PC-3 (cell line): ENCODE data around the gene ATP2B3. TPM values are rescaled to one million over a fixed set of nuclear protein-coding genes. Genes with fewer than 3 reads are reported as not detected.

Source experiments
- ATAC-seq: fragments of 200-7000 bp; cut with Tn5 transposase; 2 replicates; pipeline ENCODE4 v1.9.1; 2020; ENCODE audit warnings: mild to moderate bottlenecking, moderate library complexity
- BruUV-seq: library from RNA; stranded (reverse); fragments of 400-500 nt; replicated peaks from 2 replicates; lab custom pipeline; 2021; lab: Mats Ljungman, UMichigan
- CTCF ChIA-PET: fragments of 300-600 bp; sonication (Branson Sonifier 250); formaldehyde crosslinking; loops from one replicate; lab custom pipeline; 2022; ENCODE audit warnings: antibody characterized with exemption; lab: Charles Lee
- POLR2A ChIA-PET: fragments of 300-600 bp; sonication (Branson Sonifier 250); formaldehyde crosslinking; loops from one replicate; lab custom pipeline; 2022; ENCODE audit warnings: antibody characterized with exemption; ENCODE audit not compliant: unreplicated experiment; lab: Charles Lee
- DNase-seq: peaks from one replicate; pipeline ENCODE4 v3.0.0-alpha.2; 2015
- H2AFZ ChIP-seq: fragments of 300-600 bp; sonication (generic); 2 replicates; pipeline ENCODE4 v1.6.0; 2016; ENCODE audit warnings: antibody characterized with exemption, low read length
- H3F3A ChIP-seq: fragments of 300-600 bp; sonication (generic); one replicate; pipeline ENCODE4 v1.6.0; 2017; ENCODE audit warnings: antibody characterized with exemption, low read length, control low read depth, mild to moderate bottlenecking; ENCODE audit not compliant: unreplicated experiment
- H3K27ac ChIP-seq: fragments of 300-600 bp; sonication (generic); 2 replicates; pipeline ENCODE4 v1.5.1; 2016; ENCODE audit warnings: mild to moderate bottlenecking, low read length
- H3K27me3 ChIP-seq: fragments of 300-600 bp; sonication (generic); 2 replicates; pipeline ENCODE4 v1.6.1; 2016; ENCODE audit warnings: low read length, mixed read lengths
- H3K36me3 ChIP-seq: fragments of 300-600 bp; sonication (generic); 2 replicates; pipeline ENCODE4 v1.6.1; 2016; ENCODE audit warnings: low read depth, mixed run types, low read length, mixed read lengths
- H3K4me1 ChIP-seq: fragments of 300-600 bp; sonication (generic); 2 replicates; pipeline ENCODE4 v1.5.1; 2016; ENCODE audit warnings: low read length; ENCODE audit not compliant: insufficient read depth
- H3K4me2 ChIP-seq: fragments of 300-600 bp; sonication (generic); 2 replicates; pipeline ENCODE4 v1.6.0; 2016; ENCODE audit warnings: low read length
- H3K4me3 ChIP-seq: fragments of 300-600 bp; sonication (generic); 2 replicates; pipeline ENCODE4 v1.5.1; 2016; ENCODE audit warnings: mild to moderate bottlenecking, low read length, mixed read lengths
- H3K79me2 ChIP-seq: fragments of 300-600 bp; sonication (generic); 2 replicates; pipeline ENCODE4 v1.6.1; 2017; ENCODE audit warnings: low read length, mixed read lengths
- H3K9ac ChIP-seq: fragments of 300-600 bp; sonication (generic); 2 replicates; pipeline ENCODE4 v1.6.0; 2016; ENCODE audit warnings: mild to moderate bottlenecking, low read length
- H3K9me2 ChIP-seq: fragments of 300-600 bp; sonication (generic); replicated peaks from 2 replicates; pipeline ENCODE4 v1.6.1; 2016; ENCODE audit warnings: mixed run types, low read length, mixed read lengths
- H3K9me3 ChIP-seq: fragments of 300-600 bp; sonication (generic); 2 replicates; pipeline ENCODE4 v1.6.1; 2016; ENCODE audit warnings: low read length, mixed read lengths
- H4K20me1 ChIP-seq: fragments of 300-600 bp; sonication (generic); 2 replicates; pipeline ENCODE4 v1.6.1; 2016; ENCODE audit warnings: low read length, mixed read lengths
- CTCF ChIP-seq: fragments of 300-600 bp; sonication (generic); conservative IDR thresholded peaks from 2 replicates; pipeline ENCODE4 v1.5.1; 2017; ENCODE audit warnings: antibody characterized with exemption, low read depth, mild to moderate bottlenecking, low read length
- EZH2 ChIP-seq: fragments of 300-600 bp; sonication (generic); IDR thresholded peaks from one replicate; pipeline ENCODE4 v1.6.1; 2017; ENCODE audit warnings: antibody characterized with exemption, mild to moderate bottlenecking, low read length; ENCODE audit not compliant: unreplicated experiment
- EZH2phosphoT487 ChIP-seq: fragments of 300-600 bp; sonication (generic); IDR thresholded peaks from 2 replicates; pipeline ENCODE4 v1.6.1; 2018; ENCODE audit warnings: mild to moderate bottlenecking, antibody characterized with exemption, low read length, borderline replicate concordance
- intact Hi-C: fragments of 100-400 bp; cut with micrococcal nuclease; formaldehyde crosslinking; loops from 2 replicates; pipeline ENCODE4 v1.9.0; 2023
- total RNA-seq: library from RNA; depleted of rRNA; stranded (reverse); fragments of >200 nt; gene quantifications from 2 replicates; pipeline ENCODE4 v1.2.3, GENCODE V29; 2014

The ATP2B3 gene
- total RNA-seq, 1 experiment from 2014 or later: not detected

GRCh38 chrX:153495903-153496589, 21.4 kb upstream of the ATP2B3 start:
- ChIA-PET POLR2A (no interaction called here), CTCF (no interaction called here)
- no peak overlapping the region for H3K27ac ChIP-seq
- no peak overlapping the region for H3K4me3 ChIP-seq
- H3F3A ChIP-seq: no peaks in the 10 kb centered on the region
- H3K27me3 ChIP-seq: peaks cover 14% of the 10 kb centered on the region
- no peak overlapping the region for H3K4me2 ChIP-seq
- ATAC-seq (no peak), DNase-seq (no peak)
- H3K9ac ChIP-seq: no peak overlapping the region
- H3K79me2 ChIP-seq: no peaks in the 10 kb centered on the region
- no TSS peak for BruUV-seq
- H3K9me2 ChIP-seq: no peaks in the 10 kb centered on the region
- no peak overlapping the region for H2AFZ ChIP-seq
- no peaks in the 10 kb centered on the region for H3K4me1 ChIP-seq
- no peaks in the 10 kb centered on the region for H3K36me3 ChIP-seq
- no peaks in the 10 kb centered on the region for H4K20me1 ChIP-seq
- intact Hi-C loops: no loop called here
- no peak for TF ChIP-seq EZH2phosphoT487
- no peaks in the 10 kb centered on the region for H3K9me3 ChIP-seq

- Histone ChIP-seq H3K9me2 (no peaks in the 10 kb centered on the region), H2AFZ (no peak overlapping the region), H3K9me3 (no peaks in the 10 kb centered on the region), H3F3A (no peaks in the 10 kb centered on the region), H3K36me3 (no peaks in the 10 kb centered on the region), H3K4me3 (no peak overlapping the region), H3K4me1 (no peaks in the 10 kb centered on the region), H3K79me2 (no peaks in the 10 kb centered on the region), H3K27me3 (peaks cover 14% of the 10 kb centered on the region), H3K27ac (no peak overlapping the region), H3K9ac (no peak overlapping the region), H3K4me2 (no peak overlapping the region), H4K20me1 (no peaks in the 10 kb centered on the region)
- CTCF ChIA-PET: no interaction called here
- intact Hi-C loops: no loop called here
- DNase-seq (no peak), ATAC-seq (no peak)
- TF ChIP-seq CTCF (no peak), EZH2phosphoT487 (no peak), EZH2 (no peak)
- no TSS peak for BruUV-seq
- POLR2A ChIA-PET: no interaction called here
Observed at GRCh38 chrX:153496590-153496959, 20.9 kb upstream of the ATP2B3 start.

GRCh38 chrX:153498453-153498852, 19.0 kb upstream of the ATP2B3 start:
- ATAC-seq (no peak), DNase-seq (no peak)
- ChIA-PET POLR2A (no interaction called here), CTCF (no interaction called here)
- BruUV-seq: no TSS peak
- H3K79me2 ChIP-seq: no peaks in the 10 kb centered on the region
- H3K4me2 ChIP-seq: no peak overlapping the region
- no peak overlapping the region for H2AFZ ChIP-seq
- H3K9me3 ChIP-seq: no peaks in the 10 kb centered on the region
- no peaks in the 10 kb centered on the region for H3K36me3 ChIP-seq
- no peaks in the 10 kb centered on the region for H3K9me2 ChIP-seq
- intact Hi-C loops: no loop called here
- no peaks in the 10 kb centered on the region for H3K4me1 ChIP-seq
- H3K4me3 ChIP-seq: no peak overlapping the region
- H3F3A ChIP-seq: no peaks in the 10 kb centered on the region
- H4K20me1 ChIP-seq: no peaks in the 10 kb centered on the region
- peaks cover 14% of the 10 kb centered on the region for H3K27me3 ChIP-seq
- TF ChIP-seq EZH2 (no peak), CTCF (no peak), EZH2phosphoT487 (no peak)
- no peak overlapping the region for H3K9ac ChIP-seq
- no peak overlapping the region for H3K27ac ChIP-seq
